ENCODE data around the gene TMEM140.

DNA sequence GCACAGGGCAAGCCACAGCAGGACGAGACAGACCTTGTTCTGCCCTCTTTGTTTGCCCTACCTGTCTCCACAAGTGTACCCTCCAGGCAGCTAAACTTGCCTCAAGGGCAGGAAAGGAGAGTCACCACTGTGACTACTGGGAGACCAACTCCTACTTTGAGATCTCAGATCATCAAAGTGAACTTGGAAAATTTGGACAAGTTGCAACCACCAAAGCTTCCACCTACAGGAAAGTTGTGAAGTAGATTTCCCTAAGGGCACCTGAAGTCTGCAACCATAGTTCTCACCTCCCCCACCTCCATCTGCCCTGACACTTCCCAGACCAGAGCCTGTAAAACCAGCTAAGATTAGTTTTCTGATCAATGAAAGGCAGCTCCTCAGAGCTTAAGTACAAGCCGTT is 66.0 kb downstream of the TMEM140 start:
- TF ChIP-seq, protein P1, sequence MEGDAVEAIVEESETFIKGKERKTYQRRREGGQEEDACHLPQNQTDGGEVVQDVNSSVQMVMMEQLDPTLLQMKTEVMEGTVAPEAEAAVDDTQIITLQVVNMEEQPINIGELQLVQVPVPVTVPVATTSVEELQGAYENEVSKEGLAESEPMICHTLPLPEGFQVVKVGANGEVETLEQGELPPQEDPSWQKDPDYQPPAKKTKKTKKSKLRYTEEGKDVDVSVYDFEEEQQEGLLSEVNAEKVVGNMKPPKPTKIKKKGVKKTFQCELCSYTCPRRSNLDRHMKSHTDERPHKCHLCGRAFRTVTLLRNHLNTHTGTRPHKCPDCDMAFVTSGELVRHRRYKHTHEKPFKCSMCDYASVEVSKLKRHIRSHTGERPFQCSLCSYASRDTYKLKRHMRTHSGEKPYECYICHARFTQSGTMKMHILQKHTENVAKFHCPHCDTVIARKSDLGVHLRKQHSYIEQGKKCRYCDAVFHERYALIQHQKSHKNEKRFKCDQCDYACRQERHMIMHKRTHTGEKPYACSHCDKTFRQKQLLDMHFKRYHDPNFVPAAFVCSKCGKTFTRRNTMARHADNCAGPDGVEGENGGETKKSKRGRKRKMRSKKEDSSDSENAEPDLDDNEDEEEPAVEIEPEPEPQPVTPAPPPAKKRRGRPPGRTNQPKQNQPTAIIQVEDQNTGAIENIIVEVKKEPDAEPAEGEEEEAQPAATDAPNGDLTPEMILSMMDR (IDR thresholded peaks at IDR 0.05): no peak
- no peak for TF ChIP-seq ZFX (IDR thresholded peaks at IDR 0.05; ENCODE audit: borderline replicate concordance)
